Caco-2 (cell line): Measurements from ENCODE around the gene GABPA. TPM values are rescaled to one million over a fixed set of nuclear protein-coding genes. Genes with fewer than 3 reads are reported as not detected.

Experiments
- BruUV-seq: library from RNA; stranded (reverse); fragments of 400-500 nt; replicated peaks from 2 replicates; lab custom pipeline; 2021; lab: Mats Ljungman, UMichigan
- CTCF ChIA-PET: fragments of 300-600 bp; sonication (Branson Sonifier 250); formaldehyde crosslinking; loops from one replicate; lab custom pipeline; 2022; ENCODE audit warnings: antibody characterized with exemption; lab: Charles Lee
- POLR2A ChIA-PET: fragments of 300-600 bp; sonication (Branson Sonifier 250); formaldehyde crosslinking; loops from one replicate; lab custom pipeline; 2022; ENCODE audit warnings: antibody characterized with exemption; lab: Charles Lee
- DNase-seq, 2 experiments: peaks; one replicate each; pipeline versions ENCODE4 v3.0.0 to v3.0.0-alpha.2; 2020 to 2022
- H3K27me3 ChIP-seq: replicated peaks from 2 replicates; pipeline ENCODE4 v1.6.0; 2011; ENCODE audit warnings: low read length; ENCODE audit not compliant: control insufficient read depth, insufficient read depth
- H3K36me3 ChIP-seq: 2 replicates; pipeline ENCODE4 v1.5.1; 2011; ENCODE audit warnings: low read length; ENCODE audit not compliant: control insufficient read depth, insufficient read depth
- H3K4me1 ChIP-seq: fragments of 250-450 bp; sonication (Bioruptor Pico); 2 replicates; pipeline ENCODE4 v1.5.1; 2020; ENCODE audit warnings: mild to moderate bottlenecking
- H3K4me3 ChIP-seq: 2 replicates; pipeline ENCODE4 v1.5.1; 2011; ENCODE audit warnings: low read depth, mild to moderate bottlenecking, control low read depth, low read length
- H3K9me3 ChIP-seq: fragments of 250-450 bp; sonication (Bioruptor Pico); 2 replicates; pipeline ENCODE4 v1.5.1; 2020; ENCODE audit warnings: mild to moderate bottlenecking, moderate library complexity
- H3K27ac Mint-ChIP-seq: one replicate; pipeline ENCODE4 v1.8.0; 2022; ENCODE audit warnings: mixed read lengths; ENCODE audit not compliant: unreplicated experiment
- H3K27me3 Mint-ChIP-seq: one replicate; pipeline ENCODE4 v1.8.0; 2022; ENCODE audit warnings: mixed read lengths; ENCODE audit not compliant: insufficient read depth, unreplicated experiment
- H3K36me3 Mint-ChIP-seq: one replicate; pipeline ENCODE4 v1.8.0; 2022; ENCODE audit warnings: mild to moderate bottlenecking, mixed read lengths; ENCODE audit not compliant: insufficient read depth, unreplicated experiment
- H3K4me1 Mint-ChIP-seq: one replicate; pipeline ENCODE4 v1.8.0; 2022; ENCODE audit warnings: low read depth, mixed read lengths; ENCODE audit not compliant: unreplicated experiment
- H3K4me3 Mint-ChIP-seq: one replicate; pipeline ENCODE4 v1.8.0; 2022; ENCODE audit warnings: mild to moderate bottlenecking, moderate library complexity, mixed read lengths; ENCODE audit not compliant: unreplicated experiment
- H3K9me3 Mint-ChIP-seq: one replicate; pipeline ENCODE4 v1.8.0; 2022; ENCODE audit warnings: mixed read lengths; ENCODE audit not compliant: unreplicated experiment
- intact Hi-C: fragments of 100-400 bp; cut with micrococcal nuclease; formaldehyde crosslinking; loops from one replicate; pipeline ENCODE4 v1.10.0; 2022; ENCODE audit not compliant: unreplicated experiment
- total RNA-seq: library from RNA; stranded (reverse); gene quantifications from 2 replicates; pipeline ENCODE4 v1.2.3, GENCODE V29; 2022
- TF ChIP-seq, protein P1 (sequence below), 2 experiments: fragments of 200-600 bp in 1 of 2; IDR thresholded peaks; 1 replicate in 1 of 2; 2 replicates in 1 of 2; pipeline versions ENCODE4 v1.5.1 to v1.8.0; 2011 to 2022; ENCODE audit warnings: antibody characterized with exemption in 1 of 2, control low read depth in 1 of 2, inconsistent platforms in 1 of 2, low read depth in 1 of 2, low read length in 1 of 2, mild to moderate bottlenecking in 1 of 2, moderate library complexity in 1 of 2; ENCODE audit not compliant: insufficient read depth in 1 of 2, severe bottlenecking in 1 of 2, unreplicated experiment in 1 of 2

The GABPA gene
- total RNA-seq, 1 experiment from 2014 or later, result 17.4 TPM

DNA sequence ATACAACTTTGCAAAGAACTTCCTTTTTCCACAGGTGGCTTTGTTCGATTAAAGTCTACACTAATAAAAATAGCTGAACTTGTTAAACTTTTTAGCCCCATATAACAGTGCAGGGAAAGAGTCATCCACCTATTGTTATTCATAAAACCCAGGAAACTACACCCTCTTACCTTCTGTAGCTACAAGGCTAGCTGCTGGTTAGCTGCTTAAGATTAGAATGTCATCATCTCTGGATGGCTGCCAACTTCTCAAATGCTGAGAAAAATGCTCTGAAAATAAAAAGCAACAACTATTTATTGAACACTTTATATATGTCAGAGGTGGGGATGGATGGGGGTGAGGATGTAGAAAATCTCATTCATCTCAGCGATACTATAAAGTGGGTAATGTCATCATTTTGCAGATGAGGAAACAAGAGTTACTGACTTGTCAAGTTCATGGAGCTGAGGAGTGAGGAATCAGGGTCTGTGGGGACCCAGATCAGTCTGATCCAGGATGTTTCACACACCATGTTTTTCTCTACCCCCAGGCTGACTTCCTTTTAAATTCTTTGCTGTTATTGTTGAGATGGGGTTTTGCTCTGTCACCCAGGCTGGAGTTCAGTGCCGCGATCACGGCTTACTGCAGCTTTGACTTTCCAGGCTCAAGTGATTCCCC is 17.2 kb upstream of the GABPA start:
- POLR2A ChIA-PET, result no interaction called here
- H3K9me3 Mint-ChIP-seq, result no peaks in the 10 kb centered on the region
- BruUV-seq, result no TSS peak
- Histone ChIP-seq H3K27me3 (no peaks in the 10 kb centered on the region), H3K4me3 (no peak overlapping the region), H3K36me3 (no peaks in the 10 kb centered on the region), H3K9me3 (no peaks in the 10 kb centered on the region), H3K4me1 (no peaks in the 10 kb centered on the region)
- no peak for DNase-seq
- H3K4me3 Mint-ChIP-seq, result no peak overlapping the region
- no peaks in the 10 kb centered on the region for H3K27me3 Mint-ChIP-seq
- intact Hi-C loops, result no loop called here
- H3K4me1 Mint-ChIP-seq, result no peaks in the 10 kb centered on the region
- H3K36me3 Mint-ChIP-seq, result peaks cover 18% of the 10 kb centered on the region
- no peak overlapping the region for H3K27ac Mint-ChIP-seq
- CTCF ChIA-PET, result no interaction called here
- TF ChIP-seq, protein P1, sequence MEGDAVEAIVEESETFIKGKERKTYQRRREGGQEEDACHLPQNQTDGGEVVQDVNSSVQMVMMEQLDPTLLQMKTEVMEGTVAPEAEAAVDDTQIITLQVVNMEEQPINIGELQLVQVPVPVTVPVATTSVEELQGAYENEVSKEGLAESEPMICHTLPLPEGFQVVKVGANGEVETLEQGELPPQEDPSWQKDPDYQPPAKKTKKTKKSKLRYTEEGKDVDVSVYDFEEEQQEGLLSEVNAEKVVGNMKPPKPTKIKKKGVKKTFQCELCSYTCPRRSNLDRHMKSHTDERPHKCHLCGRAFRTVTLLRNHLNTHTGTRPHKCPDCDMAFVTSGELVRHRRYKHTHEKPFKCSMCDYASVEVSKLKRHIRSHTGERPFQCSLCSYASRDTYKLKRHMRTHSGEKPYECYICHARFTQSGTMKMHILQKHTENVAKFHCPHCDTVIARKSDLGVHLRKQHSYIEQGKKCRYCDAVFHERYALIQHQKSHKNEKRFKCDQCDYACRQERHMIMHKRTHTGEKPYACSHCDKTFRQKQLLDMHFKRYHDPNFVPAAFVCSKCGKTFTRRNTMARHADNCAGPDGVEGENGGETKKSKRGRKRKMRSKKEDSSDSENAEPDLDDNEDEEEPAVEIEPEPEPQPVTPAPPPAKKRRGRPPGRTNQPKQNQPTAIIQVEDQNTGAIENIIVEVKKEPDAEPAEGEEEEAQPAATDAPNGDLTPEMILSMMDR (IDR thresholded peaks at IDR 0.05; ENCODE audit: insufficient read depth in 1 of 2, low read depth in 1 of 2, low read length in 1 of 2, severe bottlenecking in 1 of 2, unreplicated experiment in 1 of 2), result no peak

DNA sequence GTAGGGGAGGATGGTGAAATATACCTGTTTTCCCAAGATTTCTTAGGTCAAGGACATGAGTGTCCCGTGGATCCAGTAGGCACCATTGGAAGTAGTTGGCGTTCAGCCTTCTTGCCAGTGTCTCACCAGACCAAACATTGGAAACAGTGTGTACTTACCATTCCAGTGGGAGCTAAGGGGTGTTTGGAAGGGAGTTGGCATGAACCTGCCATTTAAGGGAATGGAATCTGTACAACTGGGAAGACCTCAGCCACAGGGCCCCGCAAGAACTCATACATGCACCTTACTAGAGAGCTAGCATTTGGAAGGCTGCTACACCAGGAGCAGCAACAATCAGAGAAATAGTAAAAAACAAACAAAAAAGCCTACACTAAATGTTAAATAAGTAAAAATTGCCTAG is 12.8 kb upstream of the GABPA start:
- Mint-ChIP-seq H3K27ac (no peak overlapping the region), H3K4me1 (no peaks in the 10 kb centered on the region), H3K4me3 (no peak overlapping the region), H3K36me3 (peaks cover 48% of the 10 kb centered on the region), H3K9me3 (no peaks in the 10 kb centered on the region), H3K27me3 (no peaks in the 10 kb centered on the region)
- ChIA-PET POLR2A (no interaction called here), CTCF (no interaction called here)
- TF ChIP-seq, protein P1 (IDR thresholded peaks at IDR 0.05; ENCODE audit: insufficient read depth in 1 of 2, low read depth in 1 of 2, low read length in 1 of 2, severe bottlenecking in 1 of 2, unreplicated experiment in 1 of 2), result no peak
- Histone ChIP-seq H3K36me3 (peaks cover 3% of the 10 kb centered on the region), H3K4me1 (no peaks in the 10 kb centered on the region), H3K4me3 (no peak overlapping the region), H3K27me3 (no peaks in the 10 kb centered on the region), H3K9me3 (no peaks in the 10 kb centered on the region)
- no TSS peak for BruUV-seq
- intact Hi-C loops, result no loop called here
- DNase-seq, result no peak

DNA sequence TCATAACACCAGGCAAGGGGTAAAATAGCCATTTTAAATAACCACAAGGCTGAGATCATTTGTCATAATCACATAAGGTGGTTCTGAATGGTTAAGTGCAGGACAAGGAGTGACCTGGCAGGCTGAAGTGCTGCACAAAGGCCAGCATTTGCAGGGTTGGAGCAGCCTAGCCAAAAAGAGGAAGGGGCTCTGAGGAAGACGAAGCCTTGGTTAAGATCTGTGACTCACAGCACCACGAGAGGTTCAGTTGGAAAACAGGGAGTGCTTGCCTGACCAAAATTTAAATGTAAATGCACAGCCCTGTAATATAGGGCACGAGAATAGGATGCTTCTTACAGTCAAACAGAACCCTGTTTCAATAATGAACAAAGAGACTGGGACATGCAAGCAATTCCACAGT is 12.1 kb upstream of the GABPA start:
- TF ChIP-seq, protein P1 (IDR thresholded peaks at IDR 0.05; ENCODE audit: insufficient read depth in 1 of 2, low read depth in 1 of 2, low read length in 1 of 2, severe bottlenecking in 1 of 2, unreplicated experiment in 1 of 2), result no peak
- BruUV-seq, result no TSS peak
- no peaks in the 10 kb centered on the region for H3K27me3 ChIP-seq
- H3K27ac Mint-ChIP-seq, result no peak overlapping the region
- H3K9me3 Mint-ChIP-seq, result no peaks in the 10 kb centered on the region
- H3K9me3 ChIP-seq, result no peaks in the 10 kb centered on the region
- H3K36me3 ChIP-seq, result peaks cover 3% of the 10 kb centered on the region
- H3K4me1 ChIP-seq, result no peaks in the 10 kb centered on the region
- intact Hi-C loops, result no loop called here
- CTCF ChIA-PET, result no interaction called here
- peaks cover 51% of the 10 kb centered on the region for H3K36me3 Mint-ChIP-seq
- no peaks in the 10 kb centered on the region for H3K4me1 Mint-ChIP-seq
- no peak for DNase-seq
- no peaks in the 10 kb centered on the region for H3K27me3 Mint-ChIP-seq
- POLR2A ChIA-PET, result no interaction called here
- no peak overlapping the region for H3K4me3 Mint-ChIP-seq
- H3K4me3 ChIP-seq, result no peak overlapping the region
